Stomach (tissue), 4 donors: ENCODE results near the gene CALN1.

Experiments used
- CTCF ChIP-seq, 7 experiments: fragments of 450-650 bp in 4 of 7; fragments of 200-600 bp in 3 of 7; sonication (generic) in 3 of 7; IDR thresholded peaks; one replicate each; pipeline ENCODE4 v1.5.1; 2016 to 2019; ENCODE audit warnings: antibody characterized with exemption in 7 of 7, control low read depth in 2 of 7, mild to moderate bottlenecking in 1 of 7
- EP300 ChIP-seq: sonication (generic); formaldehyde crosslinking; IDR thresholded peaks from one replicate; pipeline ENCODE4 v1.6.1; 2017; ENCODE audit warnings: antibody characterized with exemption

GRCh38 chr7:72326365-72326764, 85.8 kb downstream of the CALN1 start:
- no peak for TF ChIP-seq CTCF (IDR thresholded peaks at IDR 0.05)
- no peak for TF ChIP-seq EP300
